GM13977 (cell line): Measurements from ENCODE around the gene ARSG.

ENCODE experiments used
- DNase-seq: peaks from one replicate; pipeline ENCODE4 v3.0.0; 2012; ENCODE audit warnings: low spot score
- CTCF ChIP-seq: IDR thresholded peaks from 2 replicates; pipeline ENCODE4 v1.5.1; 2012; ENCODE audit warnings: mild to moderate bottlenecking, control low read depth; ENCODE audit not compliant: insufficient read depth; ENCODE audit errors: extremely low read depth, missing control alignments
- in situ Hi-C: fragments of 300-500 bp; cut with MboI; formaldehyde crosslinking; loops from one replicate; pipeline ENCODE4 v1.12.0; 2022; ENCODE audit warnings: low sequenced_read_pairs, low pct_unique_long_range_greater_than_20kb, mixed read lengths, inconsistent platforms; ENCODE audit not compliant: unreplicated experiment

Gene ARSG

GRCh38 chr17:68433911-68434508 is 142.7 kb downstream of the ARSG start:
- TF ChIP-seq CTCF = no peak
- DNase-seq = no peak
- in situ Hi-C loops = no loop called here

DNA sequence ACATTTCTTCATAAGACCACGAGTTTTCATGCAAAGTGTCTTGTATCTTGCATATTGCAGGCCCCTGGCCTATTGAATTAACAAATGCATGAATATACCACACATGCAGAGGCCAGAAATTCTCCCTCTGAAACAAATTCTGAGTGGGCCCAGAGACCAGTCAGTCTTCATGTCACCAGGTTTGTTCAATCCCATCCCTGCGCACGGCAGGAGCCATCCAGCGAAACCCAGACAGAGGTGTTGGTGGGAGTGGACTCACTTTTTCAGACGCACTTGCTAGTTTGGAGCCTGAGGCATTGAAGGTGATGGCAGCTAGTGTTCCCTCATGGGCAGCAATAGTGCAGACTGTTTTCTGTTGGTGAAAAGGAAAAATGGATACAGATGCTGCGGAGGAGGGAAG is 144.1 kb downstream of the ARSG start:
- DNase-seq = no peak
- in situ Hi-C loops = no loop called here
- no peak for TF ChIP-seq CTCF

DNA sequence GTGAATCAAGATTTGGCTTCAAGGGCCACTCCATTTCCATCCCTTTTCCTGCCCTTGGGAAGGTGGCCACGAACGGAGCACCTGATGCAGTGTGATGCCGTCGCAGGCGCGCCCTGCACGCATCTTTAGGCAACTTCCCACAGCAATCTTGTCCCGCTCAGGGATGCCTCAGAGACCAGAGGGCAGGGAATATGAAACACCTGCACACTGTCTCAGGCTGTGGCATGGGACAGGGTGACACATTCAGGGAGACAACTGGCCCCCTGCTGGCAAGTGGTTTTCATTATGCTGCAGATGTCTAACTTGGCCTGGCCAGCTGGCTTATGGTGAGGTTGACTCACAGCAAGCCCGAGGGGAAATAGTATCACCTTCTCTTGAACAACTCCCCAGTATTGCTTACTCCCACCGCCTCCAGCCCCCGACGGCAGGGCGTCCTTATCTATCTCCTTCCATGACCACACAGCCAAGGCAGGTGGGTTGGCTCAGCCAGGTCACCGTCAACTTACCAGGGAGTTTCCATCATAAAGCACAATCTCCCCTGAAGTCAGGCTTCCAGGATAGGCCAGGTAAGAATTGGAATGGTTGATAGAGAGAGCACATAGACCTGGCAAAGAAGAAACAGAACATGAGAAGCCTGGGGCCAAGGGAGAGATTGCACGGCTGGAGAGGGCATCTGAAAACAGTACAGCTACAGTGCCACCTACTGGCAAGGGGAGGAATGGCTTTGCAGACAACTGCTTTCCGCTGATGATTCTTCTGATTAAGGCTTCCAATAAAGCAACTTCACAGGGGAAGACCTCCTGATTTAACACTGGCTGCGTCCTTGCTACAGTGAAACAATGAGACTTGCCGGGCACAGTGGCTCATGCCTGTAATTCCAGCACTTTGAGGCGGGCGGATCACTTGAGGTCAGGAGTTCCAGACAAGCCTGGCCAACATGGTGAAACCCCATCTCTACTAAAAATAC is 144.9 kb downstream of the ARSG start:
- DNase-seq = peak; percentile 77
- peak; percentile 86 for TF ChIP-seq CTCF
- in situ Hi-C loops = no loop called here

DNA sequence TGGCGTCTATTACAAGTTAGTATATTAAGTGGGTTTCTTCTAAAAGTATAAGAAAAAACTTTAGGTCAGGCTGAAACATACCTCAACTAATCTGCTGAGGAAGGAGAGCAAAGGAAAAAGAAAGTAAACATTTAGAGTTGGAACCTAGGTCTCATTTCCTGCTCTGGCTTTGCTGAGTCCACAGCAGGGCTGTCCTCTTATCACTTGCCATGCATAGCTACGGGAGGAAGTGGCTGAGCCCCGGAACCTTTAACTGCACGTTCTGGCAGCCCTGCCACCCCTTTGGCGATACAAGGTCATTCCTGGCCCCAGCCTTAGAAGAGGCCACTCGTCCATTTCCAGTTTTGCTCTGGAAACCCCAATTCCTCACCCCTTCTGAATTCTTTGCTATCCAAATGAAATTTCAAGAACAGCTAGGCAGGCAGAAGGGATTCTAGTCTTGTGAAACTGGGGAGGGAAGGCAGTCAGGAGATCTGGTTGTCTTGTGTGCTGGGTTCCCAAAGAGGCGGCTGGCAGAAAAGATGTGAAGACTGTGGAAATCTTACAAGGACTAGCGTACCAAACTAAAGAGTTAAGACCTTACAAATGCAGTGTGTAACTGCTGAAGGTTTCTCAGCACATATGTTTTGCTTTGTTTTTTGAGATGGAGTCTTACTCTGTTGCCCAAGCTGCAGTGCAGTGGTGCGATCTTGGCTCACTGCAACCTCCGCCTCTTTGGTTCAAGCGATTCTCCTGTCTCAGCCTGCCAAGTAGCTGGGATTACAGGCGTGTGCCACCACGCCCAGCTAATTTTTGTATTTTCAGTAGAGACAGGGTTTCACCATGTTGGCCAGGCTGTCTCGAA is 146.9 kb downstream of the ARSG start:
- no peak for TF ChIP-seq CTCF
- peak; percentile 43 for DNase-seq
- in situ Hi-C loops = no loop called here

- DNase-seq = no peak
- in situ Hi-C loops = no loop called here
- TF ChIP-seq CTCF = no peak
Measured at GRCh38 chr17:68439656-68440290, 148.5 kb downstream of the ARSG start.

DNA sequence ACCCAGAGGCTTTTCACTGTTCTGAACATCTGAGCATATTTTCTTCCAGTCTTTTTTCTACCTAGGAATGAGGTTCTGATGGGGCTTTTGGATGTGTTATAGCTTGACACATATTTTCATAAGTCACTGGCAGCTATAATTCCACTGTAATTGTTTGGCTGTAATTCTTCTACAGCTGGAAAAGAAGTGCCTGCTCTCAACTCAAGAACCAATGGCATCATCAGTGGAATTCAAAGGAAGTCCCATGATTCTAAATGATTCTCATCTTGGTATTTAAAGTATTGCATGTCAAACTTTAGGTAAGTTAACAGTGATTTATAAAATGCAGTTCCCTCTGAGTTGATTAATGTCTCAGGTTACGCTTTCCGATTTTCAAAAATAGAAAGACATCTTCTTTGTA is 149.2 kb downstream of the ARSG start:
- in situ Hi-C loops = no loop called here
- no peak for TF ChIP-seq CTCF
- DNase-seq = no peak
